GM10266 (cell line): ENCODE results near the gene HCFC1R1.

Source experiments
- DNase-seq: peaks from one replicate; pipeline ENCODE4 v3.0.0; 2012; ENCODE audit errors: extremely low spot score
- TF ChIP-seq, protein P1 (sequence below): IDR thresholded peaks from 2 replicates; pipeline ENCODE4 v1.5.1; 2012; ENCODE audit warnings: mild to moderate bottlenecking, low read depth; ENCODE audit not compliant: control insufficient read depth, insufficient read depth; ENCODE audit errors: missing control alignments

The HCFC1R1 gene

DNA sequence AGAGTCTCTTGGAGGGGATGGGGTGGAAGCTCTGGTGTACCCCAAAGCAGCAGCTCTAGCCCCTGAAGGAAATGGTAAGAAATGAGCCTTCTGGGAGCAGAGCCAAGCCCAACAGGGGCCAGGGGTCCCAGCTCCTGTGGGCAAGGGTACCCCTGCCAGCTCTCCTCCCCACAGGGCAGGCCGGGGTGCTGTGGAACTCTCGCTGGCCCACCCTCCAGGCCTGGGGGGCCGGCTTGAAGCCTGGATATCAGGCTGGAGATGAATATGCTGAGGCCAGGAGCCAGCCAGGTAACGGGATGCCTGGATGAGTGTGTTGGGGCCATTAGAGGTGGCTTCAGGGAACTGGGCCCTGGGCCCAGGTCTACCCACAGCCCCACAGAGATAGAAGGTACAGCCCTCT lies 23.2 kb downstream of the HCFC1R1 start:
- DNase-seq, result no peak
- TF ChIP-seq, protein P1, sequence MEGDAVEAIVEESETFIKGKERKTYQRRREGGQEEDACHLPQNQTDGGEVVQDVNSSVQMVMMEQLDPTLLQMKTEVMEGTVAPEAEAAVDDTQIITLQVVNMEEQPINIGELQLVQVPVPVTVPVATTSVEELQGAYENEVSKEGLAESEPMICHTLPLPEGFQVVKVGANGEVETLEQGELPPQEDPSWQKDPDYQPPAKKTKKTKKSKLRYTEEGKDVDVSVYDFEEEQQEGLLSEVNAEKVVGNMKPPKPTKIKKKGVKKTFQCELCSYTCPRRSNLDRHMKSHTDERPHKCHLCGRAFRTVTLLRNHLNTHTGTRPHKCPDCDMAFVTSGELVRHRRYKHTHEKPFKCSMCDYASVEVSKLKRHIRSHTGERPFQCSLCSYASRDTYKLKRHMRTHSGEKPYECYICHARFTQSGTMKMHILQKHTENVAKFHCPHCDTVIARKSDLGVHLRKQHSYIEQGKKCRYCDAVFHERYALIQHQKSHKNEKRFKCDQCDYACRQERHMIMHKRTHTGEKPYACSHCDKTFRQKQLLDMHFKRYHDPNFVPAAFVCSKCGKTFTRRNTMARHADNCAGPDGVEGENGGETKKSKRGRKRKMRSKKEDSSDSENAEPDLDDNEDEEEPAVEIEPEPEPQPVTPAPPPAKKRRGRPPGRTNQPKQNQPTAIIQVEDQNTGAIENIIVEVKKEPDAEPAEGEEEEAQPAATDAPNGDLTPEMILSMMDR, result no peak

DNA sequence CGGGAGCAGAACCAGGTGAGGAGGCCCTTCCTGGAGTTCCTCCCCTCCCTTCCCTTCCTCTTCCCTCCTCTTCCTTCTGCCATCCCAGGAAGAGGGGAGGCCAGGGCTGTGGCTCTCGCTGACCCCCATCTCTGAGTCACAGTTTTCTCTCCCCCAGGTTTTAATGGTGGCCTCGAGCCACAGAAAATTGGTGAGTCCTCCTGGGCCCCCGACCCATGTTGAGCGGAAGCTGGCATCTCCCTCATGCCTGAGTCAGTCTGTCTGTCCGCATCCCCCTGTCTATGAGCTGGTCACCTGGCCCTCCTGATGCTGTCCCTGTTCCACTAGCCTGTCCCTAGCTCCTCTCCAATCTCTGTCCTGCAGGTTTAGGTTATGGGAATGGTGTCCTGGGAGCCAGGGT lies 23.8 kb downstream of the HCFC1R1 start:
- TF ChIP-seq, protein P1, result no peak
- DNase-seq, result no peak

DNA sequence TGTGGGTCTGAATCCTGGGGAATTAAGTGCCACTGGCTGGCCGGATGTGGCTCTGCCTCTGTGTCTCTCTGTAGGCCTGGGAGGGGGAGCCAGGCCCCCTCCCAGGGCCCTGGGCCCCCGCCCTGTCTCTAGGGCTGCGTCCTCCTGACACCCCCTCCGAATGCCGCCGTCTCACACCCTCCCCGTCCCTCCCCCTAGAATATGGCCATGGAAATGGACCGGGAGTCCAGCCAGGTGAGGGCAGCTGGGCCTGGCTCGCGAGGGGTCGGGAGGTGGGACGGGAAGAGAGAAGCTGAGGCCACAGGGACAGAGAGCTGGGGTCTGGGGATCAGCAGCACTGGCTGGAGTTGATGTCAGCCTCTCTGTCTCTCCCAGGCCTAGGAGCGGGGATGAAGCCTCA lies 27.4 kb downstream of the HCFC1R1 start:
- TF ChIP-seq, protein P1, result no peak
- DNase-seq, result no peak

DNA sequence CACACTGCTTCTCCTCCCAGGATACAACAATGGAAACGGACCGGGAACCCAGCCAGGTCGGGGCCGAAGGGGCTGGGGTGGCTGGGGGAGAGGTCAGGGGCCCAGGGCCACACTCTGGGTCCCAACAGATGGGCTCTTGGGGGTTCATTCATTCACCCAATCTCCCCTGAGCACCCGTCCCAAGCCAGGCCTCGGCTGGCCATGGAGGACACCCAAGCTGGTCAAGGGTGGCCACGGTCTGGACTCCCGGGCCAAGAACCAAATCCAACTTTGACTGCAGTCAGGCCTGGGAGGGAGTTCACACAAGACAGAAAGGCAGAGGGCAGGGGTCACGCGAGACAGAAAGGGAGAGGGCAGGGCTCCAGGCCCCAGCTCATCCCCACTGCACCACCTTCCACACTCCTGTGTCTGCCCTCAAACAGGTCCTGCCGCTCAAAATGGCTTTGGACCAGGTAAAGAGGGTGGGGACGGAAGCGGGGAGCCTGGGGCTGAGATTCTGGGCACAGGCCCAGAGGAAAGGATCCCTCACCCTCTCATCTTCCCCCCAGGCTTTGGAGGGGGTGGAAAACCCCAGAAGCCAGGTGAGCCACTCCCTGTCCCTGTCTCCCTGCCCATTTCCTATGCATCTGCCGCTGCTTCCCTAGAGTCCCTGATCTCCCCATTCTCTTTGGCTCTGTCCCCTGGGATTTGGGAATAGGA lies 31.2 kb downstream of the HCFC1R1 start:
- TF ChIP-seq, protein P1, result no peak

DNA sequence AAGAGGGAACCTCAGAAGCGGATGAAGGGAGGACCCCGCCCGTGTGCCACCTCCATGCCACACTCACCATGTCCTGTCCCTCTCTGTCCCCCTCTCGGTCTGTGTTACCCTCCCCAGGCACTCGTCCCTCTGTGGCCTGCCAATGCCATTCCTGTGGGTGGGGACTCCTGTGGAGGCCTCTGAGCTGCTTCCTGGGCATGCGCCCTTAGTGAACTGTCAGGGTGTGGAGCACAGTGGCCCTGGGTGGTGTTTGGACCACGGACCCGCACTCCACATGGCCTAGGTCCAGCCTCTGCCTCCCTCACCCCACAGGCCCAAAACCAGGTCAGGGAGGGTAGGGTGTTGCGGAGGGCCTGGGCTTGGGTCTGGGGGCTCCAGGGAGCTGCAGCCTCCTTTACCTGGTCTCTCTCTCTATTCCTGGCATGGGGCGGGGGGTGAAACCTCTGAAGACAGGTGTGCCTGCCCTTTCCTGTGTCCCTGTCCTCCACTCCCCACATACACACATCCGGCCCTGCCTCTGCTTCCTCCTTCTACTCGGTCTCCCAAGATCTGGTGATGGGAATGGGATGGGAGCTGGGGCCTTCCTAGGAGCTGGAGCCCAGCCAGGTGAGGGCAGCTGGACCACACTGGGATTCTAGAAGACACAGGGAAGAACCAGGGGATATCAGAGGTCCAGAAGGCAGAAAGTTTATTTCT lies 32.0 kb downstream of the HCFC1R1 start:
- TF ChIP-seq, protein P1, result no peak
- DNase-seq, result no peak

More for the DNA sequence above, 31.2 kb downstream of the HCFC1R1 start:
- DNase-seq, result no peak

DNA sequence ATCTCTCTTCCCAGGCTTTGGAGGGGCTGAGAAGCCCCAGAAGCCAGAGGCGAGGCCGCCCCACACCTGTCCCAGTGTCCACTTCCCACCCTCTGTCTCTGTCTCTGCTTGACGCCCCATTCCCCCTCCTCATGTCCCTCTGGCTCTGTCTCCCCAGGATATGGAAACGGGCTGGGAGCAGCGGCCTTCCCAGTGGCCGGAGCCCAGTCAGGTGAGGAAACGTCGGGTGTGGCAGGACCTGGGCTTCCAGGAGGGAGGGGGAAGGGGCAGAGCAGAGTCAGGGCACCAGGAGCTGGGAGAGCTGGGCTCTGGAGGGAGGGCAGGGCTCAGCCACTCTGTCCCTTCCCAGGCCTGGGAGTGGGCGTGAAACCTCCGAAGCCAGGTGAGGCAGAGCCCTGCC lies 32.9 kb downstream of the HCFC1R1 start:
- no peak for DNase-seq
- TF ChIP-seq, protein P1, result no peak

DNA sequence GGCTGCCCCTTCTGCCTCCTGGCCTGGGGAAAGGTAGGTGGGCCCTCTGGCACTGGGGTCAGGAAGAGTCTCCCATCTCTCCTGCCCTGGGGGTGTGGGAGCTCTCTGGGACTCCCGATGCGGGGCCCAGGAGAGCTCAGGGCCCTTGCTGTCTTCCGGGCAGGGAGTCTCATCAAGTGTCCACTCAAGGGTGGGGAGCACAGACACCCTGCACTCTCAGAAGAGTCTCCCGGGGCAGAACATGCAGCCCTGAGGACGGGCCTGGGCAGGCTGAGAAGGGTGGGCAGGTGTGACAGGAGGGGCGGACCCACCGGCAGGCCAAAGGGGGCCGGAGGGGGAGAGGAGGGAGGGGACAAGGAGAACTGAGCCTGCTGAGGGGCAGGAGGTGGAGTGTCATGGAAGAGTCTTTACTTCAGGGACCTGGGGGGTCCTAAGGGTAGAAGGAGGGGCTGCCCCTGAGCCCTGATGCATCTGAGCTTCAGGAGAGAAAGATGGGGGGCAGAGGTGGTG lies 35.1 kb downstream of the HCFC1R1 start:
- DNase-seq, result no peak
- TF ChIP-seq, protein P1, result no peak
